SU-DHL-6 (cell line): Measurements from ENCODE around the gene SPTSSB.

Source experiments
- H2AFZ ChIP-seq: fragments of 200-600 bp; sonication (generic); 2 replicates; pipeline ENCODE4 v1.6.1; 2014; ENCODE audit warnings: low read depth, mild to moderate bottlenecking, moderate library complexity, mixed read lengths, antibody characterized with exemption, low read length; ENCODE audit not compliant: severe bottlenecking
- H3F3A ChIP-seq: fragments of 200-600 bp; shearing (Covaris generic); 2 replicates; pipeline ENCODE4 v1.6.0; 2016; ENCODE audit warnings: antibody characterized with exemption, mild to moderate bottlenecking; ENCODE audit not compliant: insufficient read depth
- H3K27ac ChIP-seq: fragments of 200-600 bp; sonication (generic); 2 replicates; pipeline ENCODE4 v1.5.1; 2016; ENCODE audit warnings: low read depth, mild to moderate bottlenecking, low read length, moderate library complexity, mixed read lengths
- H3K27me3 ChIP-seq: fragments of 200-600 bp; sonication (generic), shearing (Covaris generic); 2 replicates; pipeline ENCODE4 v1.6.0; 2014; ENCODE audit warnings: mild to moderate bottlenecking, low read length
- H3K36me3 ChIP-seq: fragments of 200-600 bp; sonication (generic); 2 replicates; pipeline ENCODE4 v1.6.1; 2014; ENCODE audit warnings: mild to moderate bottlenecking, low read length, mixed read lengths
- H3K4me2 ChIP-seq: fragments of 300-600, 200-600 bp; shearing (Covaris generic), sonication (generic); 2 replicates; pipeline ENCODE4 v1.6.0; 2014; ENCODE audit warnings: low read length, low read depth, mild to moderate bottlenecking; ENCODE audit not compliant: poor library complexity, severe bottlenecking
- H3K4me3 ChIP-seq: fragments of 200-600 bp; sonication (generic); 2 replicates; pipeline ENCODE4 v1.5.1; 2014; ENCODE audit warnings: antibody characterized with exemption, low read length, mild to moderate bottlenecking, mixed read lengths; ENCODE audit not compliant: insufficient read depth, poor library complexity, severe bottlenecking
- H3K79me2 ChIP-seq: fragments of 200-600 bp; sonication (generic); 2 replicates; pipeline ENCODE4 v1.6.1; 2014; ENCODE audit warnings: mild to moderate bottlenecking, low read length, moderate library complexity; ENCODE audit not compliant: insufficient read depth
- H3K9ac ChIP-seq: fragments of 200-600 bp; sonication (generic); 2 replicates; pipeline ENCODE4 v1.7.0; 2014; ENCODE audit warnings: mild to moderate bottlenecking, low read length
- H3K9me2 ChIP-seq: fragments of 200-600 bp; sonication (generic); replicated peaks from 2 replicates; pipeline ENCODE4 v1.6.1; 2014; ENCODE audit warnings: low read length; ENCODE audit not compliant: insufficient read depth
- H3K9me3 ChIP-seq: fragments of 200-600 bp; sonication (generic); 2 replicates; pipeline ENCODE4 v1.6.1; 2014; ENCODE audit warnings: low read length, mixed read lengths; ENCODE audit not compliant: insufficient read depth
- H4K20me1 ChIP-seq: fragments of 200-600 bp; sonication (generic); 2 replicates; pipeline ENCODE4 v1.6.1; 2014; ENCODE audit warnings: low read depth, mild to moderate bottlenecking, antibody characterized with exemption, low read length, moderate library complexity, mixed read lengths
- EZH2phosphoT487 ChIP-seq: fragments of 200-600 bp; sonication (generic), shearing (Covaris generic); conservative IDR thresholded peaks from 2 replicates; pipeline ENCODE4 v1.6.1; 2018; ENCODE audit warnings: mild to moderate bottlenecking, antibody characterized with exemption, low read length, moderate library complexity, mixed read lengths
- TF ChIP-seq, protein P1 (sequence below): fragments of 200-600 bp; sonication (generic); IDR thresholded peaks from one replicate; pipeline ENCODE4 v1.5.1; 2017; ENCODE audit warnings: antibody characterized with exemption, mild to moderate bottlenecking, low read length, moderate library complexity; ENCODE audit not compliant: insufficient read depth, poor library complexity, severe bottlenecking

SPTSSB gene

DNA sequence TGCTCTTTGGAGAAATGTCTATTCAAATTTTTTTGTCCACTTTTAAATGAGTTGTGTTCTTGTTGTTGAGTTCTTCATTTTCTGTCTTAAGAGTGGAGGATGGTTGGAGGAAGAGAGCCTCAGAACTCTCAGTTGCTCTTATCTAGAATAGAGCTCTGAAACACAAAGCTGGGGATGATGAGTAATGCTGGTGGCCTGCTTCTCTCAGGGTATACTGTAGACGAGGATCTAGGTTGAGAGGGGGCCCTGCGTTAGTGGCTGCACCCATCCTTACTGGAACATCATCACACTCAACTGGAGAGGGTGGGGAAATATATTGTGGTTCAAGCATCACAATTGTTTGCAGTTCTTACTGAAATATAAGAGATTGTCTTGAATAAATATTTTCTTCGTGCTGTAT lies 1.8 kb downstream of the SPTSSB start:
- Histone ChIP-seq H2AFZ (no peak overlapping the region), H3K4me2 (no peak overlapping the region), H3K9me3 (no peaks in the 10 kb centered on the region), H3K36me3 (no peaks in the 10 kb centered on the region), H3K4me3 (no peak overlapping the region), H3K27ac (no peak overlapping the region), H3K27me3 (no peaks in the 10 kb centered on the region), H3F3A (no peaks in the 10 kb centered on the region), H4K20me1 (no peaks in the 10 kb centered on the region), H3K79me2 (no peaks in the 10 kb centered on the region), H3K9ac (no peak overlapping the region), H3K9me2 (no peaks in the 10 kb centered on the region)
- TF ChIP-seq, protein P1, sequence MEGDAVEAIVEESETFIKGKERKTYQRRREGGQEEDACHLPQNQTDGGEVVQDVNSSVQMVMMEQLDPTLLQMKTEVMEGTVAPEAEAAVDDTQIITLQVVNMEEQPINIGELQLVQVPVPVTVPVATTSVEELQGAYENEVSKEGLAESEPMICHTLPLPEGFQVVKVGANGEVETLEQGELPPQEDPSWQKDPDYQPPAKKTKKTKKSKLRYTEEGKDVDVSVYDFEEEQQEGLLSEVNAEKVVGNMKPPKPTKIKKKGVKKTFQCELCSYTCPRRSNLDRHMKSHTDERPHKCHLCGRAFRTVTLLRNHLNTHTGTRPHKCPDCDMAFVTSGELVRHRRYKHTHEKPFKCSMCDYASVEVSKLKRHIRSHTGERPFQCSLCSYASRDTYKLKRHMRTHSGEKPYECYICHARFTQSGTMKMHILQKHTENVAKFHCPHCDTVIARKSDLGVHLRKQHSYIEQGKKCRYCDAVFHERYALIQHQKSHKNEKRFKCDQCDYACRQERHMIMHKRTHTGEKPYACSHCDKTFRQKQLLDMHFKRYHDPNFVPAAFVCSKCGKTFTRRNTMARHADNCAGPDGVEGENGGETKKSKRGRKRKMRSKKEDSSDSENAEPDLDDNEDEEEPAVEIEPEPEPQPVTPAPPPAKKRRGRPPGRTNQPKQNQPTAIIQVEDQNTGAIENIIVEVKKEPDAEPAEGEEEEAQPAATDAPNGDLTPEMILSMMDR, result no peak
- TF ChIP-seq EZH2phosphoT487, result no peak

DNA sequence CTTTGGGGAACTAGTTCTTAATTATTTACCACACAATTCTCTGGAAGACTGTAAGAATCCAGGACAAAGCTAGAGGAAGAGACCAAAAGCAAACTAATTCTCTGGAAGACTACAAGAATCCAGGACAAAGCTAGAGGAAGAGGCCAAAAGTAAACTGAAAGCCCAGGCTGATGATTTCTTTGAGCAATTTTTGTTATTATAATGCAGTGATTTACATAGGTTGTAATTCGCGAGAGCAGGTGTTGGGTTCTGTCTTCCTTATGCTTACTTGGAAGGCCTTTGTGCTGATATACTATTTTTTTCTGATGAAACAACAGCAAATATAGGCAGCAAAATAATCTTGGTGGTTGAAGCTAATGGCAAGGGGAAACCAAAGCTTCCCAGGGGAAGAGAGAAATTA lies 5.2 kb downstream of the SPTSSB start:
- Histone ChIP-seq H3K9me3 (no peaks in the 10 kb centered on the region), H3K27me3 (no peaks in the 10 kb centered on the region), H3F3A (no peaks in the 10 kb centered on the region), H3K27ac (no peak overlapping the region), H2AFZ (no peak overlapping the region), H4K20me1 (no peaks in the 10 kb centered on the region), H3K36me3 (no peaks in the 10 kb centered on the region), H3K4me2 (no peak overlapping the region), H3K79me2 (no peaks in the 10 kb centered on the region), H3K4me3 (no peak overlapping the region), H3K9me2 (no peaks in the 10 kb centered on the region), H3K9ac (no peak overlapping the region)
- TF ChIP-seq, protein P1, result no peak
- no peak for TF ChIP-seq EZH2phosphoT487

DNA sequence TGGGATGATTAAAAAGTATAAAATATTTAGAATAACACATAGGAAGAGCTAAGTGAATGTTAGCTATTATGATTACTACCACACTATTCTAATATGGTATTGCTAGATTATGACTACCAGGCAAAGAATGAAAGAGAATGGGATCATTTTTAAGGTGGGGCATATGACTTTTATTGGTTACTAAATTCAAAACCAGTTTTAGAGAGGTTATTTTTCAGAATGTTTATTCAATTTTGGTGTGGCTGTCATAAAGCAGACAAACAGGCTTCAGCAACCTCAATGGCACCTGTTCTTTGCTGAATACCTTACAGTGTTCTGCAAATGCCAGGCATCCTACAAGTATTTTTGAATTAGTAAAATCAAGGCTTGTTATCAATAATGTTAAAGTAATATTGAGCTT lies 12.8 kb downstream of the SPTSSB start:
- Histone ChIP-seq H3K27me3 (no peaks in the 10 kb centered on the region), H2AFZ (no peak overlapping the region), H3F3A (no peaks in the 10 kb centered on the region), H3K9me3 (no peaks in the 10 kb centered on the region), H3K27ac (no peak overlapping the region), H3K36me3 (no peaks in the 10 kb centered on the region), H3K4me3 (no peak overlapping the region), H3K79me2 (no peaks in the 10 kb centered on the region), H4K20me1 (no peaks in the 10 kb centered on the region; the same call in 1 of the 2 replicates), H3K9ac (no peak overlapping the region), H3K4me2 (no peak overlapping the region), H3K9me2 (no peaks in the 10 kb centered on the region)
- TF ChIP-seq, protein P1, result no peak
- TF ChIP-seq EZH2phosphoT487, result no peak
